Nephron (organoid): ENCODE data around the gene FAM120B.

Experiments used
- H3K27ac Mint-ChIP-seq, 3 experiments: 2 replicates each; pipeline ENCODE4 v1.8.0; 2020; ENCODE audit warnings: mixed read lengths in 3 of 3, mild to moderate bottlenecking in 2 of 3, moderate library complexity in 1 of 3
- H3K27me3 Mint-ChIP-seq: 2 replicates; pipeline ENCODE4 v1.8.0; 2021; ENCODE audit warnings: low read depth, mild to moderate bottlenecking, moderate library complexity, mixed read lengths
- H3K36me3 Mint-ChIP-seq: 2 replicates; pipeline ENCODE4 v1.8.0; 2020; ENCODE audit warnings: low read depth, mixed read lengths
- H3K4me1 Mint-ChIP-seq: 2 replicates; pipeline ENCODE4 v1.8.0; 2020; ENCODE audit warnings: mixed read lengths
- H3K4me3 Mint-ChIP-seq, 3 experiments: 2 replicates each; pipeline ENCODE4 v1.8.0; 2020; ENCODE audit warnings: mild to moderate bottlenecking in 3 of 3, mixed read lengths in 3 of 3, moderate library complexity in 2 of 3
- H3K9me3 Mint-ChIP-seq: 2 replicates; pipeline ENCODE4 v1.8.0; 2020; ENCODE audit warnings: mixed read lengths
- TF ChIP-seq, protein P1 (sequence below), 3 experiments: fragments of 200-600 bp; sonication (generic); IDR thresholded peaks; one replicate each; pipeline ENCODE4 v1.5.0; 2021; ENCODE audit warnings: antibody characterized with exemption in 3 of 3; ENCODE audit not compliant: unreplicated experiment in 3 of 3

Gene FAM120B

GRCh38 chr6:170436209-170436809 is 129.8 kb downstream of the FAM120B start:
- Mint-ChIP-seq H3K27ac (no peak overlapping the region), H3K9me3 (peaks cover 4% of the 10 kb centered on the region), H3K27me3 (peaks cover 4% of the 10 kb centered on the region), H3K4me3 (no peak overlapping the region), H3K4me1 (peaks cover 46% of the 10 kb centered on the region), H3K36me3 (no peaks in the 10 kb centered on the region)
- TF ChIP-seq, protein P1, sequence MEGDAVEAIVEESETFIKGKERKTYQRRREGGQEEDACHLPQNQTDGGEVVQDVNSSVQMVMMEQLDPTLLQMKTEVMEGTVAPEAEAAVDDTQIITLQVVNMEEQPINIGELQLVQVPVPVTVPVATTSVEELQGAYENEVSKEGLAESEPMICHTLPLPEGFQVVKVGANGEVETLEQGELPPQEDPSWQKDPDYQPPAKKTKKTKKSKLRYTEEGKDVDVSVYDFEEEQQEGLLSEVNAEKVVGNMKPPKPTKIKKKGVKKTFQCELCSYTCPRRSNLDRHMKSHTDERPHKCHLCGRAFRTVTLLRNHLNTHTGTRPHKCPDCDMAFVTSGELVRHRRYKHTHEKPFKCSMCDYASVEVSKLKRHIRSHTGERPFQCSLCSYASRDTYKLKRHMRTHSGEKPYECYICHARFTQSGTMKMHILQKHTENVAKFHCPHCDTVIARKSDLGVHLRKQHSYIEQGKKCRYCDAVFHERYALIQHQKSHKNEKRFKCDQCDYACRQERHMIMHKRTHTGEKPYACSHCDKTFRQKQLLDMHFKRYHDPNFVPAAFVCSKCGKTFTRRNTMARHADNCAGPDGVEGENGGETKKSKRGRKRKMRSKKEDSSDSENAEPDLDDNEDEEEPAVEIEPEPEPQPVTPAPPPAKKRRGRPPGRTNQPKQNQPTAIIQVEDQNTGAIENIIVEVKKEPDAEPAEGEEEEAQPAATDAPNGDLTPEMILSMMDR (IDR thresholded peaks at IDR 0.05; ENCODE audit: unreplicated experiment in 3 of 3): no peak

DNA sequence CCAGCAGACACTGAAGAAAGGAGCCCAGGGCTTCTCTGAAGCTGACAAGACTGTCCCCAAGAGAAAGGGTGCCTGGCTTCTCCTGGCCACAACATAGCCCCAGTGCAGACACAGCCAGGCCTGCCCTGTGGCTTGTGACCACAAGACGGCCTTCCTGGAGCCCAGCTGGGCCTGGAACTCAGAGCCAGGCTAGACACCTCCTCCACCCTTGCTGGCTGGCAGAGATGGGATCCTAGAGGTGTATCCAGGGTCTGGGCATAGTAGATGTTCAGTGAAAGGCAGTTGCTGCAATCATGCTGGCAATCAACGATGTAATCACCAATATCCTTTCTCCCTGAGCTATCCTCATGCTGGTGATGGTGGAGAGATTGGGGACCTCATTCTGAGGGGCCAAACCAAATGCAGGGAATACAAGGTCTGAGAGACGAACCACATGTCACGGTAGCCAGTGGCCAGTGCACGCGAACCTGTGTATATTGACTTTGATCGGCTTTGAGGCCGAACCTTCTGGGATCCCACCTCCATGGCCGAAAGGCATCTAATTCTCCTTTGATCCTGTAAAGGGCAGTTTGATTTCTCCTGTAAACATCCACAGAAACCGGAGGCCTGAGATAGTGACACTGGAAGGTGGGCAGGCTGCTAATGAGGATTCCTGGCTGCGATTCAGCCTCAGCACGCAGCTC is 131.3 kb downstream of the FAM120B start:
- TF ChIP-seq, protein P1 (IDR thresholded peaks at IDR 0.05; ENCODE audit: unreplicated experiment in 3 of 3): no peak
- H3K36me3 Mint-ChIP-seq: no peaks in the 10 kb centered on the region
- H3K27me3 Mint-ChIP-seq: peaks cover 2% of the 10 kb centered on the region
- peak overlapping the region; percentile 47 to 59 (median 53) for H3K27ac Mint-ChIP-seq
- H3K4me1 Mint-ChIP-seq: peaks cover 41% of the 10 kb centered on the region
- H3K9me3 Mint-ChIP-seq: peaks cover 4% of the 10 kb centered on the region
- peak overlapping the region; percentile 53 to 65 (median 61) for H3K4me3 Mint-ChIP-seq

DNA sequence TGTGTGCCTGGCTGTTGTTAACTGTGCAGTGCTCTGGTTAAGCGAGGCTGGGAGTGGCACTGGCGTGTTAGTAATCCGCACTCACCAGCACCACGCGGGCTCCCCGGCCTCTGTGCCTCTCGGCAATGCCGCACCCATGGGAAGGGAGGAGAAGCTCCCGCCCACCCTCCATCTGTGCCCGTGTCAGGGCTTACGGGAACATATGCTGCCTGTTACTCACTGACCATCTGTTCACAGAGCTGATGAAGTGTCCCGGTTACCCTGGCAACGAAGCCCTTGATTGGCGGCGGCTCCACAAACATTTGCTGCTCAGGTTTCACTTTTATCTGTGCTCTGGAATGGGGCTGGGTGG is 131.8 kb downstream of the FAM120B start:
- Mint-ChIP-seq H3K27me3 (no peaks in the 10 kb centered on the region), H3K4me3 (peak overlapping the region; percentile 53 to 65 (median 61)), H3K36me3 (no peaks in the 10 kb centered on the region), H3K4me1 (peaks cover 38% of the 10 kb centered on the region), H3K27ac (peak overlapping the region; percentile 47 to 59 (median 53)), H3K9me3 (peaks cover 4% of the 10 kb centered on the region)
- TF ChIP-seq, protein P1 (IDR thresholded peaks at IDR 0.05; ENCODE audit: unreplicated experiment in 3 of 3): no peak

DNA sequence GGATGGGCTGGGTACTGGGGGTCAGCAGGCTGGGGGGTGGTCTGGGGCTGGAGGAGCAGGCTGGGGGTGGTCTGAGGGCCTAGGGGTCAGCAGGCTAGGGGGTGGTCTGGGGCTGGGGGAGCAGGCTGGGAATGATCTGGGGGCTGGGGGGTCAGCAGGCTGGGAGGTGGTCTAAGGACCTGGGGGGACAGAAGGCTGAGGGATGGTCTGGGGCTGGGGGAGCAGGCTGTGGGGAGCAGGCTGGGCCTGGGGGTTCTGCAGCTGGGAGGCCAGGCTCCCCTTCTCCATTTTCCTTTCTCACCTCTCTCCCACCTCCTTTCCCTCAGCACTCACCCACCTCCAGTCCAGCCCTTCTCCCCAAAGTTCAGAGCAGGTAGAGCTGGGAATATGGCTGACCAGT is 132.3 kb downstream of the FAM120B start:
- peaks cover 4% of the 10 kb centered on the region for H3K9me3 Mint-ChIP-seq
- H3K27ac Mint-ChIP-seq: peak overlapping the region in 1 of 3 experiments; percentile 18
- H3K36me3 Mint-ChIP-seq: no peaks in the 10 kb centered on the region
- H3K4me1 Mint-ChIP-seq: peaks cover 42% of the 10 kb centered on the region
- H3K4me3 Mint-ChIP-seq: peak overlapping the region in 1 of 3 experiments; percentile 62
- peaks cover 3% of the 10 kb centered on the region for H3K27me3 Mint-ChIP-seq
- TF ChIP-seq, protein P1 (IDR thresholded peaks at IDR 0.05; ENCODE audit: unreplicated experiment in 3 of 3): no peak

GRCh38 chr6:170439366-170440361 is 133.1 kb downstream of the FAM120B start:
- peak overlapping the region; percentile 34 to 86 (median 69) for H3K27ac Mint-ChIP-seq
- peaks cover 9% of the 10 kb centered on the region for H3K27me3 Mint-ChIP-seq
- TF ChIP-seq, protein P1 (IDR thresholded peaks at IDR 0.05; ENCODE audit: unreplicated experiment in 3 of 3): no peak
- no peaks in the 10 kb centered on the region for H3K36me3 Mint-ChIP-seq
- peaks cover 4% of the 10 kb centered on the region for H3K9me3 Mint-ChIP-seq
- peak overlapping the region in 2 of 3 experiments; percentile 25 to 62 for H3K4me3 Mint-ChIP-seq
- H3K4me1 Mint-ChIP-seq: peaks cover 37% of the 10 kb centered on the region
